ENCODE measurements around the gene CUX1.
"Not testable (repeated sequence)": the region's sequence is repeated elsewhere in the genome, so short reads cannot be mapped to it uniquely, and the experiment has no call there.

The CUX1 gene

DNA sequence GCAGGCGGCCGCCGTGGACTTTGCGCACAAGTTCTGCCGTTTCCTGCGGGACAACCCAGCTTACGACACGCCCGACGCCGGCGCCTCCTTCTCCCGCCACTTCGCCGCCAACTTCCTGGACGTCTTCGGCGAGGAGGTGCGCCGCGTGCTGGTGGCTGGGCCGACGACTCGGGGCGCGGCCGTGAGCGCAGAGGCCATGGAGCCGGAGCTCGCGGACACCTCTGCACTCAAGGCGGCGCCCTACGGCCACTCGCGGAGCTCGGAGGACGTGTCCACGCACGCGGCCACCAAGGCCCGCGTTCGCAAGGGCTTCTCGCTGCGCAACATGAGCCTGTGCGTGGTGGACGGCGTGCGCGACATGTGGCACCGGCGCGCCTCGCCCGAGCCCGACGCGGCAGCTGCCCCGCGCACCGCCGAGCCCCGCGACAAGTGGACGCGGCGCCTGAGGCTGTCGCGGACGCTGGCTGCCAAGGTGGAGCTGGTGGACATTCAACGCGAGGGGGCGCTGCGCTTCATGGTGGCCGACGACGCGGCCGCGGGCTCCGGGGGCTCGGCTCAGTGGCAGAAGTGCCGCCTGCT, 483.3 kb downstream of the CUX1 start:
- TF ChIP-seq PAX5 (IDR thresholded peaks at IDR 0.05; ENCODE audit: insufficient read depth, low read length, severe bottlenecking) (no peak), SPI1 (IDR thresholded peaks at IDR 0.05; ENCODE audit: low read depth, low read length) (no peak)
- DNase-seq (ENCODE audit: insufficient read length, low spot score) = no peak
- no peak for FAIRE-seq

DNA sequence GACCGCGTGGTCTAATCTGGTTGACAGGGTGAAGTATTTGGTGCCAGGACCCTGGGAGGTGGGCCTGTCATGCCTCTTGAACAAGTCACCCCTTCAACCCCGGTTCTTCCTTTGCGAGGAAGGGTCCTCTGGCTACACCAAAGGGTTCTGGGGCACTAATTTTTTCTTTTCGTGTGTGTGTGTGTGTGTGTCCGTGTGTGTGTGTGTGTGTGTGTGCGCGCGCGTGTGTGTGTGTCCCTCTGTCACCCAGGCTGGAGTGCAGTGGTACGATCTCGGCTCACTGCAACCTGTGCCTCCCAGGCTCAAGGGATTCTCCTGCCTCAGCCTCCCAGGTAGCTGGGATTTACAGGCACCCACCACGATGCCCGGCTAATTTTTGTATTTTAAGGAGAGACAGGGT, 483.9 kb downstream of the CUX1 start:
- DNase-seq (ENCODE audit: insufficient read length, low spot score); FAIRE-seq: not testable (repeated sequence)

DNA sequence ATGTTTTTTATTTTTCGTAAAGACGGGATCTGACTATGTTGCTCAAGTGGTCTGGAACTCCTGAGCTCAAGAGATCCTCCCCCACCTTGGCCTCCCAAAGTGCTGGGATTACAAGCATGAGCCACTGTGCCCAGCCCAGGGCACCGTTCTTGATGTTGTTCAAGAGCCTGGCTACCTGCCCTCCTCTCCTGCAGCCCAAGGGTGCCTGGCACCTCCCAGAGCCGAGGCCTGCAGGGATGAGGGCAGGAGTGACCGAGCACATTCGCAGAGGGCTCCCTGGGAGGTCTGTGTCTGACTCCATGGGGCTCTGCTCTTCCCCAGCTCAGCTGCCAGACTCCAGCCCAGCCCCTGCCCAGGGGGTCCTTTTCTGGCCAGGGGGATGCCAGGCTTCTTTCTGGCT, 484.6 kb downstream of the CUX1 start:
- TF ChIP-seq POLR2AphosphoS5 (IDR thresholded peaks at IDR 0.05; ENCODE audit: low read depth, low read length) (no peak), SPI1 (IDR thresholded peaks at IDR 0.05; ENCODE audit: low read depth, low read length) (no peak), PAX5 (IDR thresholded peaks at IDR 0.05; ENCODE audit: insufficient read depth, low read length, severe bottlenecking) (no peak), POU2F2 (IDR thresholded peaks at IDR 0.05; ENCODE audit: low read depth, low read length) (no peak), TAF1 (IDR thresholded peaks at IDR 0.05; ENCODE audit: low read depth, low read length) (no peak), POLR2A (IDR thresholded peaks at IDR 0.05; ENCODE audit: low read depth, low read length) (no peak)
- DNase-seq (ENCODE audit: insufficient read length, low spot score) (no peak), FAIRE-seq (no peak)

DNA sequence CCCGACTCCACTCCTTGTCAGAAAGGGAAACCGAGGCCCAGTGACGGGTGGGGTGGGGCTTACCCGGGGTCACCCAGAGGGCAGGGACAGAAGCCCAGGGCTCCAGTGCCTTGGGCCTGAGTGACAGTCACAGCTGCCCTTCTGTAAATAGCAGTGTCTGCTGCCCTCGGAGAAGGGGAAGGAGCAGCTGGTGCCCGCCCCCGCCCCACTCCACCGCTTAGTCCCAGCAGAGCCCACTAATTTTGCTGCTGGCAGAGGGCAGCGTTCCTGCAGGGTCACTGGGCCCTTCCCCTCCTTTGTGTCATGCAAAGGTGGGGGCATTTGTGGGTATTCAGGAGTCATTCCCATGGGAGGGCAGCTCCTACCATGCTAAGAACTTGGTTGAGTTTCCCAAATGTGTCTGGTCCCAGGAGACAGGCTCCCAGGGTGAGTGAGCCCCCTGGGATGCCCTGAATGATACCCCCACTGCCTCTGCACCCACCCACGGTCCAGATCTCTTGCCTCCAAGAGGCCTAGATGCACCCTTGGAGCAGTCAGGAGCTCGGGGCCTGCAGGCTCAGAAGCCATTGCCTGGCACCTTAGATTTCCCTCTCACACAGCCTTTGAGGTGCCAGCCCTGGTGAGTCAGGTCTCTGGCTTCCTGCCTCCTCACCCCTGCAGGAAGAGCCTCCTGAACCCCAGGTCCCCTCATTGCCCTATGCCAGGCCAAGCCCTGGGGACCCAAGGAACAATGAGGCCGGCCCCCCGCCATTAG, 486.4 kb downstream of the CUX1 start:
- FAIRE-seq (no peak), DNase-seq (ENCODE audit: insufficient read length, low spot score) (no peak)

DNA sequence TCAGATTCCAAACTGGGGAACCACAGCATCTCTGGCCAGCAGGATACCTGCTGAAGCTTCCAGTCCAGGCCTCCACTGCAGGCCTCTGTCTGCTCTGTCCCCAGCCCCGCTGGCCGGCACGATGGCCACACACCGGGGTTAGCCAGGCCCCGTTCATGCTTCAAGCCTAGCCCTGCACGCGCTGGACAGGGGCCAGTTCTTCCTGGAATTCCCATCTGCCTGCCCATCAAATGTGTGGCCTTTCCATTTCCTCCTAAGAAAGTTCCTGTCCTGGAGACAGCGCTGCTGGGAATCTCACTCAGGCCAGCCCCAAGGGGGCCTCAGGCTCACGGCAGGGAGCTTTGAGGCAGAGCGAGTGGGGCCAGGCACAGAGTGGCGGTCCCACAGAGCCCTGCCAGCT, 487.2 kb downstream of the CUX1 start:
- FAIRE-seq (no peak), DNase-seq (ENCODE audit: insufficient read length, low spot score) (no peak)
- TF ChIP-seq POLR2AphosphoS5 (IDR thresholded peaks at IDR 0.05; ENCODE audit: low read depth, low read length) (no peak), SPI1 (IDR thresholded peaks at IDR 0.05; ENCODE audit: low read depth, low read length) (no peak), PAX5 (IDR thresholded peaks at IDR 0.05; ENCODE audit: insufficient read depth, low read length, severe bottlenecking) (no peak), POLR2A (IDR thresholded peaks at IDR 0.05; ENCODE audit: low read depth, low read length) (no peak), TAF1 (IDR thresholded peaks at IDR 0.05; ENCODE audit: low read depth, low read length) (no peak), POU2F2 (IDR thresholded peaks at IDR 0.05; ENCODE audit: low read depth, low read length) (no peak)

More for the DNA sequence above, 486.4 kb downstream of the CUX1 start:
- TF ChIP-seq SPI1 (IDR thresholded peaks at IDR 0.05; ENCODE audit: low read depth, low read length) = no peak
- TF ChIP-seq POLR2A (IDR thresholded peaks at IDR 0.05; ENCODE audit: low read depth, low read length) = no peak
- TF ChIP-seq PAX5 (IDR thresholded peaks at IDR 0.05; ENCODE audit: insufficient read depth, low read length, severe bottlenecking) = no peak
- TF ChIP-seq TAF1 (IDR thresholded peaks at IDR 0.05; ENCODE audit: low read depth, low read length) = no peak
- no peak for TF ChIP-seq POLR2AphosphoS5 (IDR thresholded peaks at IDR 0.05; ENCODE audit: low read depth, low read length)
- TF ChIP-seq POU2F2 (IDR thresholded peaks at IDR 0.05; ENCODE audit: low read depth, low read length) = no peak

DNA sequence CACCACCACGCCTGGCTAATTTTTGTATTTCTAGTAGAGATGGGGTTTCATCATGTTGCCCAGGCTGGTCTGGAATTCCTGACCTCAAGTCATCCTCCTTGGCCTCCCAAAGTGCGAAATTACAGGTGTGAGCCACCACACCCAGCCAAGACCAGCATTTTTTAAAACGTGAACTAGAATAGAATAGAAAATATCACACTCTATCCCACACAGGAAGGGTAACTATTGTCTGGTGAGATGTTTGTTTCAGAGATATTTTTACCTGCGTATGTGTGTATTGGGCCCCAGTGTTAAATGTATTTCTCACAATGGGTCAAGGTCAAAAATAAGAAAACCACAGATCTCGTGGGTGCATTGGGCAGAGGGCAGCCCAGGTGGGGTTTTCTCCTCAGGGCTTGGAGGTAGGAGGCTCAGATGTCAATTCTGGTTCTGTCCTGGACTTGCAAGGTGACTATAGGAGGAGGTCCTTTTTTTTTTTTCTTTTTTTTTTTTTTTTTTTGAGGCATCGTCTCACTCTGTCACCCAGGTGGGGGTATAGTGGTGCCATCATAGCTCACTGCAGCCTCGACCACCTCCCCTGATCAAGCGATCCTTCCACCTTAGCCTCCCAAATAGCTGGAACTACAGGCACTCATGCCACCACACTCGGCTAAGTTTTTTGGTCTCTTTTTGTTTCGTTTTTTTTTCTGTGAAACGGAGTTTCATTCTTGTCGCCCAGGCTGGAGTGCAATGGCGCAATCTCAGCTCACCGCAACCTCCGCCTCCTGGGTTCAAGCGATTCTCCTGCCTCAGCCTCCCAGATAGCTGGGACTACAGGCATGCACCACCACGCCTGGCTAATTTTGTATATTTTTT, 488.2 kb downstream of the CUX1 start:
- no peak for TF ChIP-seq POLR2A (IDR thresholded peaks at IDR 0.05; ENCODE audit: low read depth, low read length)
- no peak for TF ChIP-seq POLR2AphosphoS5 (IDR thresholded peaks at IDR 0.05; ENCODE audit: low read depth, low read length)
- no peak for TF ChIP-seq PAX5 (IDR thresholded peaks at IDR 0.05; ENCODE audit: insufficient read depth, low read length, severe bottlenecking)
- TF ChIP-seq TAF1 (IDR thresholded peaks at IDR 0.05; ENCODE audit: low read depth, low read length) = no peak
- TF ChIP-seq SPI1 (IDR thresholded peaks at IDR 0.05; ENCODE audit: low read depth, low read length) = no peak
- no peak for TF ChIP-seq POU2F2 (IDR thresholded peaks at IDR 0.05; ENCODE audit: low read depth, low read length)
- DNase-seq (ENCODE audit: insufficient read length, low spot score) = no peak
- FAIRE-seq = peak; percentile 74

DNA sequence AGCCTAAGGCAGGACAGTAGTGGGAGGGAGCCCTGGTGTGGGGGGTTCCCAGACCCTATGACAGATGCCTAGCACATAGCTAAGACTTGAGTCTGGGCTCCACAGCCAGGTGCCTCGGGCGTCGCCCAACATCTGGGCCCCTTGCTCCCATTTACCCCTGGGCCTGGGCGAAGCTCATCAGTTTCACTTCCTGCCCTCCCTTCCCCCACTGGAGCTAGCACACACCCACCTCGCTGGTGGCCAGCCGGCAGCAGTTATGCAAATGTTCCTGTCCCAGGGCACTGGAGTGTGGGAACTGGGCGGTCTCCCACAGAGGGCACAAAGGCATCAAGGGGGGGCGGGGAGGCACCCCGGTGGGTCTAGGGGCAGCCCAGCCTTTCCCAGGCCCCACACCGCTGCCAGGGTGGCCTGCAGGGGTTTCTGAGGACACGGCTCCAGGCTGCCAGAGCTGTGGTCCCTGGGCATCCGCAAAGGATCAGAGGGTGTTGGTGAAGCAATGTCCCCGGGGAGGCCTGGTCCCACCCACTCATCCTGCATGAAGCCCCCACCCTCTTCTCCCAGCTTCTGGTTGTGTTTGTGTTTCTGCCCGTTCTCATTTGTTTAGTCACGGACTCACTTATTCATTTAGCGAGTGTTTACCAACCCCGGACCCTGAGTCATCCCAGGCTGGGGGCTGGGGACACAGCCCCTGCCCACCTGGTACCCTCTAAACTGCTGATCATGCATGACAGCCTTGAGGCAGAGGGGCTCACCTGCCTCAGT, 489.7 kb downstream of the CUX1 start:
- FAIRE-seq (peak; percentile 99), DNase-seq (ENCODE audit: insufficient read length, low spot score) (peak; percentile 81)
- TF ChIP-seq SPI1 (IDR thresholded peaks at IDR 0.05; ENCODE audit: low read depth, low read length) (peak; percentile 95), POLR2AphosphoS5 (IDR thresholded peaks at IDR 0.05; ENCODE audit: low read depth, low read length) (no peak), TAF1 (IDR thresholded peaks at IDR 0.05; ENCODE audit: low read depth, low read length) (no peak), POU2F2 (IDR thresholded peaks at IDR 0.05; ENCODE audit: low read depth, low read length) (peak; percentile 99), PAX5 (IDR thresholded peaks at IDR 0.05; ENCODE audit: insufficient read depth, low read length, severe bottlenecking) (peak; percentile 40)

DNA sequence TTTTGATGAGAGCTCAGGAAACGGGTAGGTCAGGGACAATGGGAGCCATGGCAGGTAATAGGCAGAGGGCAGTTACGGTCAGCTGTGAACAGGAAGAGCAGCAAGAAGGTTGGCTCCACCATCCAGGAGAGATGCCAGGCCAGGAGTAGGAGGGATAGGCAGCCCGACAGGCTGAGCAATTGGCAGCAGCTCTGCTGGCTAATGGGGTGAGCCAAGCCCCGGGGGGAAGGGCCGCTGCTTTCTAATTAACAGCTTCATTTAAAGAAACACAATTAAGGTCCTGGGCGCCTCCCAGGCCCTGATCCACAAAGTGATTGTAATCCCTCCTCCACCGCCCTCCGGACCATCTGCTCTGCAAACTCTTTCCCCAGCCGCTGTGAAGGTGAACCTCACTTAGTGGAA, 493.0 kb downstream of the CUX1 start:
- DNase-seq (ENCODE audit: insufficient read length, low spot score) (no peak), FAIRE-seq (no peak)
- TF ChIP-seq POLR2AphosphoS5 (IDR thresholded peaks at IDR 0.05; ENCODE audit: low read depth, low read length) = no peak
- TF ChIP-seq SPI1 (IDR thresholded peaks at IDR 0.05; ENCODE audit: low read depth, low read length) = no peak
- TF ChIP-seq POU2F2 (IDR thresholded peaks at IDR 0.05; ENCODE audit: low read depth, low read length) = no peak
- TF ChIP-seq POLR2A (IDR thresholded peaks at IDR 0.05; ENCODE audit: low read depth, low read length) = no peak
- no peak for TF ChIP-seq PAX5 (IDR thresholded peaks at IDR 0.05; ENCODE audit: insufficient read depth, low read length, severe bottlenecking)
- TF ChIP-seq TAF1 (IDR thresholded peaks at IDR 0.05; ENCODE audit: low read depth, low read length) = no peak

DNA sequence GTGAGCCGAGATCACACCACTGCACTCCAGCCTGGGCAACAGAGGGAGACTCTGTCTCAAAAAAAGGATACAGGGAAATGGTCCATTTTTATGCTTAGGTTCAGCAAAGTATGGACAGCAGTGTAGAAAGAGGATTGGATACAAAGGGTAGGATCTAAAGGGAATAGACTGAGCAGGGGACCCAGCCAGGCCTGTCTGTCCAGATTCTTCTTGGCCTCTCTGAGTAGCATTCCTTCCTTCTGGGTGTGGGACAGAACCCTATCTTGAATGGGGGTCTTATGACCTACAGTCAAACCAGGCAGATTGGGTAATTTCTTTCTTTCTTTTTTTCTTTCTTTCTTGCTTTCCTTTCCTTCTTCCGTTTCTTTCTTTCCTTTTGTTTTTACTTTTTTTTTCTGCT, 494.9 kb downstream of the CUX1 start:
- TF ChIP-seq TAF1 (IDR thresholded peaks at IDR 0.05; ENCODE audit: low read depth, low read length) = no peak
- no peak for TF ChIP-seq POLR2A (IDR thresholded peaks at IDR 0.05; ENCODE audit: low read depth, low read length)
- TF ChIP-seq PAX5 (IDR thresholded peaks at IDR 0.05; ENCODE audit: insufficient read depth, low read length, severe bottlenecking) = no peak
- TF ChIP-seq SPI1 (IDR thresholded peaks at IDR 0.05; ENCODE audit: low read depth, low read length) = no peak
- TF ChIP-seq POU2F2 (IDR thresholded peaks at IDR 0.05; ENCODE audit: low read depth, low read length) = no peak
- TF ChIP-seq POLR2AphosphoS5 (IDR thresholded peaks at IDR 0.05; ENCODE audit: low read depth, low read length) = no peak
- no peak for FAIRE-seq
- DNase-seq (ENCODE audit: insufficient read length, low spot score) = no peak

Measured in GM12891 (cell line).